ENCODE data around the gene IL23R.

The IL23R gene

GRCh38 chr1:67307251-67308060 lies 141.2 kb downstream of the IL23R start, which contains the start of gene IL12RB2:
Gene IL12RB2, plus strand, starts transcription at chr1:67307873. Its CDS starts 12,496 bp downstream, at chr1:67320369.
- DNase-seq = peak in 4 of 5 donors; percentile 10 to 83 (median 15)

- peak in 1 of 5 donors; percentile 57 for DNase-seq
Measured at GRCh38 chr1:67308136-67308535, 141.9 kb downstream of the IL23R start.
